ENCODE results near the gene ACSS2. TPM values are rescaled to one million over a fixed set of nuclear protein-coding genes. Genes with fewer than 3 reads are reported as not detected.
A peak's percentile ranks its signal among the peaks of the same experiment; 100 is the strongest.

Gene ACSS2
- total RNA-seq, 6 experiments from 2014 or later, result 21.9 to 118 (median 45.7) TPM

DNA sequence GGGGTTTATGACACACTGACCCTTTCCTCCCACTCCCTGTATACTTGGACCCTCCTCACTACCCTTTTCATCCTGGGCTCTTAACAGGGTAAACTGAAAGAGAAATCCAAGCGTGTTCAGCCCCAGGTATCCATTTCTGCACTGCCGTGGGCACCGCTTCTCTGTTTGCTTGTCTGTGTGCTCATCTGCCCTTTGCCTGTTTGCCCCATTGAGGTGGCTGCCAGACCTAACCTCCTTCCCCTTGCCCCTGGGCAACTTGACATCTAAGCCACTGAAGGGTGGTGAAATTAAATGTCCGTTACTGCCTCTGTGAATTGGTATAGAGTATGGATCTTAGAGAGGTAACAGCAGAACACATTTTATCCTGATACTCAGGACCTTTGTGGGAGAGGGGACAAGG lies 38.7 kb downstream of the ACSS2 start:
- ATAC-seq, result peak; percentile 90 to 96 (median 94)
- no peak overlapping the region for H3K27ac ChIP-seq
- TF ChIP-seq, protein P1, sequence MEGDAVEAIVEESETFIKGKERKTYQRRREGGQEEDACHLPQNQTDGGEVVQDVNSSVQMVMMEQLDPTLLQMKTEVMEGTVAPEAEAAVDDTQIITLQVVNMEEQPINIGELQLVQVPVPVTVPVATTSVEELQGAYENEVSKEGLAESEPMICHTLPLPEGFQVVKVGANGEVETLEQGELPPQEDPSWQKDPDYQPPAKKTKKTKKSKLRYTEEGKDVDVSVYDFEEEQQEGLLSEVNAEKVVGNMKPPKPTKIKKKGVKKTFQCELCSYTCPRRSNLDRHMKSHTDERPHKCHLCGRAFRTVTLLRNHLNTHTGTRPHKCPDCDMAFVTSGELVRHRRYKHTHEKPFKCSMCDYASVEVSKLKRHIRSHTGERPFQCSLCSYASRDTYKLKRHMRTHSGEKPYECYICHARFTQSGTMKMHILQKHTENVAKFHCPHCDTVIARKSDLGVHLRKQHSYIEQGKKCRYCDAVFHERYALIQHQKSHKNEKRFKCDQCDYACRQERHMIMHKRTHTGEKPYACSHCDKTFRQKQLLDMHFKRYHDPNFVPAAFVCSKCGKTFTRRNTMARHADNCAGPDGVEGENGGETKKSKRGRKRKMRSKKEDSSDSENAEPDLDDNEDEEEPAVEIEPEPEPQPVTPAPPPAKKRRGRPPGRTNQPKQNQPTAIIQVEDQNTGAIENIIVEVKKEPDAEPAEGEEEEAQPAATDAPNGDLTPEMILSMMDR (IDR thresholded peaks at IDR 0.05), result no peak
- TF ChIP-seq POLR2A (IDR thresholded peaks at IDR 0.05), result no peak
- DNase-seq, result peak; percentile 49 to 74 (median 67)
- no peak overlapping the region for H3K4me3 ChIP-seq
- H3K27me3 ChIP-seq, result no peaks in the 10 kb centered on the region
- peaks cover 0 to 38% (median 0%) of the 10 kb centered on the region in 4 donors for H3K36me3 ChIP-seq
- WGBS (ENCODE audit: insufficient coverage, low coverage, low lambda C conversion rate, missing lambda C conversion rate), result 36% methylated on average over 3 of the region's 4 CpGs
- H3K9me3 ChIP-seq, result no peaks in the 10 kb centered on the region
- H3K4me1 ChIP-seq, result peaks cover 0 to 27% (median 13%) of the 10 kb centered on the region in 4 donors
- intact Hi-C loops (cut with DNase I), result no loop called here

DNA sequence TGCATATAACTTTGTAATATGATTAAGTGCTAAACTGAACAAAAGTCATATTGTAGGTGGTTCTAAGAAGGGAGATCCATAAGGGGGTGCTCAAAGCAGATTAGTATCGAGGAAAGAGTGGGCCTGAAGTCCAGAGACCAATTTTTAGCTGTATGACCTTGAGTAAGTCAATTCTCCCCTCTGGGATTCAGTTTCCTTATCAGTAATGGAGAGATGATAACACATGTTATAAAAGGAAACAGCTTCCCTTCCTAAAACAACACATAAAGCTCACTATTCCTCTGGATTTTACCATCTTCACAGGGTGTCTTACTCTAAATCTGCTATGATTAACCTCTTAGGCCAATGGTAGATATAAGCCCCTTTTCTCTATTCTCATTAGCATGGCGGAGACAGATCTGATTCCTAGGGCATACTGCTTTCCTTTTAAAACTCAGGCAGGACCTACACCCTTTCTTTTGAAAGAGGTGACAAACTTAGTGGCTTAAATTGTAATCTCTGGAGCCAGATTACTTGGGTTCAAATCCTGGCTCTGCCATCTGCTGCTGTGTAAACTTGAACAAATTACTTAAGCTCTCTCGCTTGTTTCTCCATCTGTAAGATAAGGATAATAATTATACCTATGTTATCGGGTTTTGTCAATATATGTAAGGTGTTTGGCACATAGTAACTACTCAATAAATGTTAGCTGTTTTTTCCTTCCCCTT lies 39.5 kb downstream of the ACSS2 start:
- WGBS (ENCODE audit: insufficient coverage, low coverage, low lambda C conversion rate, missing lambda C conversion rate), result 71% methylated on average over 4 of the region's 4 CpGs
- H3K36me3 ChIP-seq, result peaks cover 0 to 46% (median 1%) of the 10 kb centered on the region in 4 donors
- no peak for TF ChIP-seq POLR2A (IDR thresholded peaks at IDR 0.05)
- TF ChIP-seq, protein P1 (IDR thresholded peaks at IDR 0.05), result no peak
- no peaks in the 10 kb centered on the region for H3K27me3 ChIP-seq
- intact Hi-C loops (cut with DNase I), result no loop called here
- ATAC-seq, result no peak
- H3K9me3 ChIP-seq, result no peaks in the 10 kb centered on the region
- no peak overlapping the region for H3K27ac ChIP-seq
- no peak for DNase-seq
- H3K4me1 ChIP-seq, result peaks cover 0 to 27% (median 13%) of the 10 kb centered on the region in 4 donors
- no peak overlapping the region for H3K4me3 ChIP-seq

DNA sequence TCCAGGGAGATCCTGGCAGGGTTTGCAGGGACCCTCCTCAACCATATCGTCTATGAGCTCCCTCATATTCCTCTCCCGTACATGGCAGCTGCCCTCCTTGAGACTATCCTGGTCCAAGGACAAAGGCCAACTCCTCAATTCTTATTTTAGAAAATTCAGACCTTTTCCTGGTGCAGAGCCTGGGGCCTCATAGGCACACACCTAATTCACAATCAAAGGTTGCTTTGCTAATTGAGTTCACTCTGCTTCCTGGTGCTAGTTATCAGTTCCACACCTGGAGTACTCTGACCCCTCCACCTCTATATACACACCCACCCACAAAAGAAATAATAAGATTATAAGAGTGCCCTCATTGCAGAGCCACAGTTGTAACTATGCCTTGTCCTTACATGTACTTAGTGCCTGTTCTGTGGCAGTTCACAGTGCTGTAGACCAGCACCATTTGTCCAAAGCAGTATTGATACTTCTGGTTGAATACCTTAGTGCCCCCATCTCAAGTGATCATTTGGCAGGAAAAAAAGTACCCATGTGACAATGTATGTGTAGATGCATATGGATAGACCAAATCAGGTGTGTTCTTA lies 40.5 kb downstream of the ACSS2 start:
- Histone ChIP-seq H3K9me3 (no peaks in the 10 kb centered on the region), H3K27ac (no peak overlapping the region), H3K27me3 (no peaks in the 10 kb centered on the region), H3K4me1 (peaks cover 0 to 27% (median 13%) of the 10 kb centered on the region in 4 donors), H3K36me3 (peaks cover 0 to 54% (median 1%) of the 10 kb centered on the region in 4 donors), H3K4me3 (no peak overlapping the region)
- intact Hi-C loops (cut with DNase I), result no loop called here
- 88% methylated on average over 2 of the region's 2 CpGs for WGBS (ENCODE audit: insufficient coverage, low coverage, low lambda C conversion rate, missing lambda C conversion rate)
- no peak for DNase-seq
- TF ChIP-seq POLR2A (IDR thresholded peaks at IDR 0.05), result no peak
- TF ChIP-seq, protein P1 (IDR thresholded peaks at IDR 0.05), result no peak
- ATAC-seq, result no peak

DNA sequence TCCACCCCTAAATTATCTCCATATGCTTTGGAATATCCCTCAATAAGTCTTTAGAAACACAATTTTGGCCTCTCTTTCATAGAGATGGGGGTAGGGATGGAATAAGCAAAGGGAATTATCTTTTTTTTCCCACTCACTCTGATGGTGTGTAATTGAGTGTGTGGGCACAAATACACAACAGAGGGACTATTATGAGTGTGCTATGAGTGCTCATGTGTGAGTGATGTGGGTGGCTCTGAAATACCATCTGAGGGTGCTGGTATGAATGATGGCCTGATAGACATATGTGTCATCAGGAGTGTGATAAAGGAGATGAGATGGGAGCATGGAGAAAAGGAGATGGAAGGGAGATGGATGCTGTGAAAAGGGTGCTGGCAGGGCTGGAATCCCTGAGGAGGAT lies 43.6 kb downstream of the ACSS2 start:
- Histone ChIP-seq H3K4me3 (no peak overlapping the region), H3K9me3 (no peaks in the 10 kb centered on the region), H3K36me3 (peaks cover 0 to 57% (median 5%) of the 10 kb centered on the region in 4 donors), H3K4me1 (peaks cover 0 to 22% (median 8%) of the 10 kb centered on the region in 4 donors), H3K27ac (no peak overlapping the region), H3K27me3 (no peaks in the 10 kb centered on the region)
- no peak for ATAC-seq
- no peak for DNase-seq
- TF ChIP-seq, protein P1 (IDR thresholded peaks at IDR 0.05), result no peak
- TF ChIP-seq POLR2A (IDR thresholded peaks at IDR 0.05), result no peak
- intact Hi-C loops (cut with DNase I), result no loop called here
